Stomach (tissue), 4 donors: Measurements from ENCODE around the gene THSD4.

Experiments used
- CTCF ChIP-seq, 7 experiments: fragments of 450-650 bp in 4 of 7; fragments of 200-600 bp in 3 of 7; sonication (generic) in 3 of 7; IDR thresholded peaks; one replicate each; pipeline ENCODE4 v1.5.1; 2016 to 2019; ENCODE audit warnings: antibody characterized with exemption in 7 of 7, control low read depth in 2 of 7, mild to moderate bottlenecking in 1 of 7
- EP300 ChIP-seq: sonication (generic); formaldehyde crosslinking; IDR thresholded peaks from one replicate; pipeline ENCODE4 v1.6.1; 2017; ENCODE audit warnings: antibody characterized with exemption
- POLR2A ChIP-seq, 4 donors: fragments of 450-650 bp; IDR thresholded peaks; one replicate each; pipeline ENCODE4 v1.6.1; 2016; ENCODE audit warnings: antibody characterized with exemption in 4 of 4, control low read depth in 2 of 4, mild to moderate bottlenecking in 1 of 4, moderate library complexity in 1 of 4
- POLR2AphosphoS5 ChIP-seq, 3 donors: sonication (generic); formaldehyde crosslinking; IDR thresholded peaks; one replicate each; pipeline ENCODE4 v1.6.1; 2016; ENCODE audit warnings: antibody characterized with exemption in 3 of 3

- no peak for TF ChIP-seq CTCF (IDR thresholded peaks at IDR 0.05)
- no peak for TF ChIP-seq POLR2AphosphoS5 (IDR thresholded peaks at IDR 0.05)
- no peak for TF ChIP-seq POLR2A (IDR thresholded peaks at IDR 0.05)
- TF ChIP-seq EP300, result no peak
These were observed 426.5 kb downstream of the THSD4 start for GRCh38 chr15:71541746-71542145.
